GM11168 (cell line): Measurements from ENCODE around the gene NDUFA9.

ENCODE experiments used
- in situ Hi-C: fragments of 300-500 bp; cut with MboI; formaldehyde crosslinking; loops from one replicate; pipeline ENCODE4 v1.12.0; 2022; ENCODE audit warnings: low sequenced_read_pairs; ENCODE audit not compliant: unreplicated experiment

Gene NDUFA9

GRCh38 chr12:4648501-4649357 is at the start of gene NDUFA9, which contains the start of gene AKAP3:
TSS of gene NDUFA9 (plus strand) at chr12:4649114. CDS start at chr12:4649127, 13 bp downstream.
TSS of gene AKAP3 (minus strand) at chr12:4649051. CDS start at chr12:4638196, 10,855 bp downstream.
- in situ Hi-C loops = no loop called here

DNA sequence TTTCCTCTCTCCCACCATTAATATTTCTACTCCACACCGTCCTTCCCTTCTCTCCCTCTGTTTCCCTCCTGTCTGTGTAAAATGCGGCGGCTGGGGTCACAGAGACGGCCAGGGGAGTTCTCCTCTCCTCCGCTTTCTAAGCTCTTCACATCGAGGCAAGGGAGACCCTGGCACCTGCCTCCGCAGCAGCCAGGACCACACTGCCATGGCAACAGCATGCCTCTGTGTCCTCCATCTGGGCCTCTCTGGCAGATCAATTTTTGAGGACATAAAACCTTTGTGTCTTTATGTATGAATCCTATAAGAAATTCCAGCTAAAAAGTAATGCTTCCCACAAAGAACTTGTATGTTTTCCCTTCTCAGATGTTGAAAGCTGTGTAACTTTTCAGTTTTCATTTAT is 45.5 kb upstream of the NDUFA9 start:
- in situ Hi-C loops = no loop called here

DNA sequence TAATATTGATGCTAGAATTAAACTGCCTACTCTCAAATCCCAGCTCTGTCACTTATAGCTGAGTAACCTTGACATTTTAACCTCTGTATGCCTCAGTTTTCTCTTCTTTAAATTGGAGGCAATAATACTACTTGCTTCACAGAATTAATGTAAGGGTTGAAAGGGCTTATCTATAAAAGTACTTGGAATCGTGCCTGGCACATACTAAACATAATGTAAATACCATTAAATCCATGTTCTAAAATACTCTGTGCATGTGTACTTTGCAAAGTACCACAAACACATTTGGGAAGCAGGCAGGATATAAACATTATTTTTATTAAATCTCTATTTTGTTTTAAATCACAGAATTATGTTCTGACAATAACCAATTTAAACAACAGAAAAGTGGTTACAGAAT is 45.0 kb upstream of the NDUFA9 start:
- in situ Hi-C loops = no loop called here

GRCh38 chr12:4604684-4605193 is 44.2 kb upstream of the NDUFA9 start:
- in situ Hi-C loops = no loop called here

DNA sequence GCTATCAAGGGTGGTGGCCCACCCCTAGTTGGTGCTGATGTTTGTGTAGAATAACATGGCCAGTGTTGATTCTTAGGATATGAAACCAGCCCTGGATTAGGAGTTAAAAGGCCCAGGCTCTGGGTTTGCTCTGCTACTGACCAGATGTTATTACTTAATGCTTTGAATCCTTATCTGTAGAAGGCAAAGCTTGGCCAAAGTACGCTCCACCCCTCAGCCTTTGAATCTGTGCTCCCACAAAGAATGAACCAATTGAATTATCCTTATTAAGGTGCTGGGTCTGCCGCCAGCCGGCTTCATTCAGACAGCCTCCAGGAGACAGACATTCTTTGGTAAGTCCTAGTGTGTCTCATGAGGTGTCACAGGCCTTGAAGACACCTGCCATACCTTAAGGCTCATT is 41.9 kb upstream of the NDUFA9 start:
- in situ Hi-C loops = no loop called here

GRCh38 chr12:4609071-4609470 is 39.8 kb upstream of the NDUFA9 start:
- in situ Hi-C loops = no loop called here

DNA sequence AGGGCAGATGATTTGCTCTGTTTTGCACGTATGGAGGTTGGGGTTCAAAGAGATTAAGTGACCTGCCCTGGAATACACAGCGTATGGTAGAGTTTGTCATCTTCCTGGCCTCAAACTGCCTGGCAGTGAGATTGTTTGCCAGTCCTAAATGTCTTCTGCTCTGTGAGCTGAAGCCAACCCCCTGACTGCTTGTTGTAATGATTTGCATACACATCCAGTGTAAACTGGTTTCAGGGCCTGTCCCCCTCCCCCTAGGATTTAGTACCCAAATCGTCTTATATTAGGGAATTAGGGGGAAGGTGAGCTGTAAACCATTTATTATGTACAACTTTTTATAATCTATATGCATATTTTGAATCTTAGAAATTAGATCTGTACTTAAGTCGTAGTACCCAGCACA is 38.4 kb upstream of the NDUFA9 start:
- in situ Hi-C loops = no loop called here

DNA sequence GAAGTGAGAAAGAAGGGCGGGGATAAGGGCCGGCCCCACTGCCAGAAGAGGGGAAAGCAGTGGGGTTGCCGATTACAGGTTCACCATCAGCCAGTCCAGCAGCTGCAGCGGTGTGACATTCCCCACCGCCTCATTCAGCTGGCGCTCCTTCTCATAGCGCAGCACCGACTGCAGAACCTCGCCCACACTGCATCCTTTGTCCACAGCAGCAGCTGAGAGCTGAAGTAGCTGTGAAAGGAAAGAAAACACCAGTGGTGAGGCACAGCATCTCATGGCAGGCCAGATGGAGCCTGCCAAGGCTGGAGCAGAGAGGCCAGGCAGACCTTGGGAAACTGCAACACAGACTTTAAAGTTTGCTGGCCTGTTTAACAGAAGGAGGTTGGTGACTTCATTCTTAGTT is 33.2 kb upstream of the NDUFA9 start:
- in situ Hi-C loops = no loop called here

GRCh38 chr12:4621511-4621910 is 27.4 kb upstream of the NDUFA9 start:
- in situ Hi-C loops = no loop called here

GRCh38 chr12:4626543-4626942 is 22.4 kb upstream of the NDUFA9 start:
- in situ Hi-C loops = no loop called here

GRCh38 chr12:4628406-4628805 is 20.5 kb upstream of the NDUFA9 start:
- in situ Hi-C loops = no loop called here

DNA sequence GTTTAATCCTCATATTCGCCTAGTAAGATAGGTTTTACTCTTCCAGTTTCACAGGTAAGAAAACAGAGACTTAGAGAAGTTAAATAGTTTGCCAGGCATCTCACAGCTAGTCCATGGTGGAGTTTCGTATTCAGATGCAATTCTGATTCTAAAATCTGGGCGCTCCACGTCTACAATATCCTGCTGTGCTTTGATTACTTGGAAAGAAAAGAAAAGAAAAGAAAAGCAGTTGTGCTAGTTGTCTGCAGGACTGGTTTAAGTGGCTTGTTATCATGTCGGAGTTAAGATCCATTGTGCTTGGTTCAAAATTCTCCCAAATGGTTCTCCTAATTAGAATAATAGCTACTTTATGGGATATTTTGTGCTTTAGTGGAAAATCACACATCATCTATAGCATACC is 18.7 kb upstream of the NDUFA9 start:
- in situ Hi-C loops = no loop called here

DNA sequence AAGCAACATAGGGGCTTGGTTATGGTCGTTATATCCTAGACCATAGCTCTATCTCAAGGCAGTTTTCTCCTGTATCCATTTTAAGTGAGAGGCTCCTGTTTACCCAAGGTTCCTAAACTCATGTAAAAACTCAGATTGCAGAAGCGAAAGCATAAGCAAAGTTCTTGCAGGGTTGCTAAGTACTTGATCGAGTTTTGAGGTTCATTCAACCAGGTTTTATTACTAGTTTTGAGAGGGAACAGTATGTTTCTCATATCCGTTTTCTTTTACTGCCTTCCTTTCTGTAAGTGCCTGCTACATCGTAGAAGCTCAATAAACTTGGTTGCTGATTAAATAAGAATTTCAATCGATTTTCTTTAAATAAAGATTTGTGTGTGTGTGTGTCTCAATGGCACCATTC is 5.2 kb upstream of the NDUFA9 start:
- in situ Hi-C loops = no loop called here

DNA sequence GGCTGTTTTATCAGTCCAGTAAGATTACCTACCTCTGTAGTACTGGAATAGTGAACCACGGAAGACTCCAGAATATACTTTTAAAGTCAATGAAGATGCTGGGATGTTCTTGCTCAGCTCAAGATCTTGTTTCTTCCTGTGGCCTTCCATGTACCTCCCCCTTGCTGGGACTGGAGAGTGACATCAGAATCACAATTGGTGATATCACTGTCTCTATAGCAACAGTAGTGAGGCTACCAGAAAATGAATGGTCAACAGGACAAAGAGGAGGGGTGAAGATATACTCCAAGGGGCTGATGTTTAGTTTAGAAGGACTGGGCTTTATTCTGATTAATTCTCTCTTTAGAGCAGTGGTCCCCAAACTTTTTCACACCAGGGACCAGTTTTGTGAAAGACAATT is 3.9 kb upstream of the NDUFA9 start:
- in situ Hi-C loops = no loop called here

DNA sequence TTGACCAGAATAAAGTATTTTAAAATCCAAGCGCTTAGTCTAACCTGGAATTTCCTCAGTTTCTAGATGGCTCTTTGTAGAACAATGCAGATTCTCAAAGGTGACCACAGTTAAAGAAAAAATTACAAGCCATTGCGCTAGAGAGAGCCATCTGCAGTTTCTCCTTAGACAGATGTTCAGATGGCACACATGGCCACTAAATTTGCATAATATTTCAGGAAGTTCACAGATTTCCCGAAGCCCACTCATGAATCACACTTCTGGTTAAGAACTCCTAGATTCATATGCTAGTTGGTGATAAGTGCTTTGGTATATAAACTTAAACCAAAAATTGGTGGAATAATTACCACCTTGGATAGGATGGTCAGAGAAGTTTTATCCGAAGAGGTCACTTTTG is 812 bp upstream of the NDUFA9 start:
- in situ Hi-C loops = no loop called here

DNA sequence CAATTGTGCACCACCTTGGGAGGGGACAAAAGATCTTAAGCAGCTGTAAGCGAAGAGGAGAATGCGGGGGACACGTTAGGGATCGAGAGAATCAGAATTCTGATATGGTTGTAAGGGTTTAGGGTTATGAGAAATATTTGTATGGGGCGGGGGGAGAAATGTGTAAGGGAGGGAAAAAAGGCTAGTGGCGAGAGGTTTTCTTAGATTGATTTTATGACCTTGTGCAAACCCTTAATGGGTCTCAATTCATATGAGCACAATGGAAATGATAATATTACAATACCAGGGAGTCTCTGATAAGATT is 396 bp downstream of the NDUFA9 start:
- in situ Hi-C loops = no loop called here

- in situ Hi-C loops = no loop called here
These were observed 4.3 kb downstream of the NDUFA9 start for GRCh38 chr12:4653257-4653656.

DNA sequence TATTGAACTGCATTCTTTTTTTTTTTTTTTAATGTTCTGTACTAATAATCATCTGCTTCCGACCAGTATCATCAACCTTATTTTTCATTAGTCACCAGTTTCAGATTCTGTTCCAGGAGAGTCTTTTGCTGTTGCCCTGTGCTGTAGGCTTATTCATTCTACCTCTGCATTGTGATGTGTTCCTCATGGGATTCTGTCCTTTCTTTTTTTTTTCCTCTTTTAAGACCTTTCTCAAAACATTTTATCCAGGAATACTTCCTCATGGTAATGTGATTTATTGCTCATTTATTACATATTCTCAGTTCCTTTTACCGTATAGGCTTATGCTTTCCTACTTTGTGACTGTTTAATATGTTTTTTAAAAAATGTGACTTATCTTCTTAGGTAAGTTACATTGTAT is 4.8 kb downstream of the NDUFA9 start:
- in situ Hi-C loops = no loop called here

DNA sequence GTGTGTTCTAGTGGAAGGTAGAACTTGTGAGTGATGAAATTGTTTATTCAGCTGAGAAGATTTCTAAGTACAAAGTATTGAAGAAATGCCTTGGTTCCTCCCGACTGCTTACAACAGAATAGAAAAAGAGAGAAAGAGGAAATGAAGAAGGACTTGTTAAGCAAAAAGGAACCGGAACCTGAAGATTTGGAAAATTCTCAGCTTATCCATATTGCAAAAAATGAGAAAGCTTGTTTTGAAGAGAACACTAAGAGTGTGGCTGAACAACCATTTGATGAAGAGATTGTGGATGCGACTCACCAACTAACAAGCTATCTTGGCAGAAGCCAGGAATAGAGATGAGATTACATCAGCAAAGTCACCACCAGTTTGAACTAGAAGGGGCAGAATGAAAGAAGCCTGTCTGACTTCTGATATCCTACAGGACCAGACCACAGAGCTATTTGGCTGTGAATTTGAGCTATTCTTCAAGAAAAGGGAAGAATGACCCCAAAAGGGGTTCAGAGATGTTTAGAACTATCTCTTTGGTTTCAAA is 15.1 kb downstream of the NDUFA9 start:
- in situ Hi-C loops = no loop called here

DNA sequence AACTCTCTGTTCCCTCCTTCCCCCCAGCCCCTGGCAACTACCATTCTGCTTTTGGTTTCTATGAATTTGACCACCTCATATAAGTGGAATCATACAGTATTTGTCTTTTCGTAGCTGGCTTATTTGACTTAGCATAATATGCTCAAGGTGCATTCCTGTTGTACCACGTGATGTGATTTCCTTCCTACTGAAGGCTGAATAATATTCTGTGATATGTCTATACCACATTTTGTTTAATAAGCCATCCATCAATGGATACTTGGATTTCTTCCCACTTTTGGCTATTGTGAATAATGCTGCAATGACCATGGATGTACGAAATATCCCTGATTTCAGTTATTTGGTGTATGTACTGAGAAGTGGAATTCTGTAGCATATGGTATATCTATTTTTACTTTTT is 16.3 kb downstream of the NDUFA9 start:
- in situ Hi-C loops = no loop called here

DNA sequence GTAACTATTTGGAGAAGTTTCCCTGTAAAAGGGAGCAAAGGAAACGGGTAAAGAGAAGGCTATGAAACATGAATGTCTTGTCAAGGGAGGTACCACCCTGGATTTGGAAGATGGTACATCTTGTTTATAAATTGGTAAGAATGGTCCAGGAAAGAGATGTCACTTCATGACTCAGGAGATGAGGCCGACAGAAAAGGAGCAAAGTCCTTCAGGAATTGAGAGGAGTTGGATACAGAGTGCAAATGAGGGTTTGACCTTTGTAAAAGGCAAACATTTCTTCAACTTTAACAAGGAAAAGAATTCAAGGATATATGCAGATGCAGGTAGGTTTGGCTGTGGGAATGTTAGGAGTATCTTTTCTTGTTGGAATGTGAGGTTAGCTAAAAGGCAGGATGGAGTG is 30.8 kb downstream of the NDUFA9 start:
- in situ Hi-C loops = no loop called here

- in situ Hi-C loops = no loop called here
These were observed 32.8 kb downstream of the NDUFA9 start for GRCh38 chr12:4681732-4682131.
